ENCODE results near the gene SETBP1. TPM values are rescaled to one million over a fixed set of nuclear protein-coding genes. Genes with fewer than 3 reads are reported as not detected.

The SETBP1 gene
- total and polyA plus RNA-seq, 2 of the 4 experiments (the other 2 are of a cell fraction) = 0.19 to 0.36 TPM

DNA sequence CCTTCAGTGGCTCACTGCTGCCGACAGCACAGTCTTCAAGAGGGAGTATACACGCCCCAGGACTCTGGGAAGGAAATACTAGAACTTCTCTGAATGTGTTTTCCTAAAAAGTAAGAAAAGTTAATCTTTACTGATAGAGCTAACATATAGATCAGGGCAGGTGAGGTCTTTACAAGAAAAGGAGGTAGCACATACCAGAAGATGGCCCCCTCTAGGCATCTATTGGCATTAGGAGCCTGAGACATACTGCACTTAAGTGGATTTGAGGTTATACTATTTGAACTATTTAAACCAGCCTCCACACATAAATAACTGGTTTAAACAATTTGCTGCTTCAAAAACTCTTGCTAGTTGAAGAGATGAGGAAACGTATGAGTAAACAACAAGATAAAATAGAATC is 406.1 kb downstream of the SETBP1 start:
- Histone ChIP-seq H3K4ac (ENCODE audit: low read depth, low read length) (no peak overlapping the region), H3K23ac (ENCODE audit: low read depth, low read length) (no peak overlapping the region), H2AK5ac (ENCODE audit: low read depth, low read length) (no peak overlapping the region), H2BK15ac (ENCODE audit: low read depth, low read length) (no peak overlapping the region), H3K14ac (replicated peaks; ENCODE audit: low read depth, low read length) (no peak overlapping the region), H3K27me3 (ENCODE audit: control insufficient read depth, insufficient read depth, low read length) (peaks cover 22% of the 10 kb centered on the region), H3K9ac (ENCODE audit: low read depth, low read length) (no peak overlapping the region), H2AK9ac (replicated peaks; ENCODE audit: low read depth, low read length, poor library complexity) (no peak overlapping the region), H4K20me1 (ENCODE audit: insufficient read depth, low read length) (no peaks in the 10 kb centered on the region), H3K79me1 (ENCODE audit: low read depth in 1 of 2, low read length in 2 of 2) (no peaks in the 10 kb centered on the region), H3K56ac (ENCODE audit: extremely low read depth, insufficient read depth, low read length) (no peak overlapping the region), H4K5ac (ENCODE audit: low read depth, low read length) (no peak overlapping the region), H3K9me3 (ENCODE audit: control insufficient read depth, insufficient read depth, low read length) (no peaks in the 10 kb centered on the region), H2BK20ac (ENCODE audit: low read depth, low read length) (no peak overlapping the region), H4K8ac (ENCODE audit: low read depth in 2 of 2, low read length in 2 of 2) (no peak overlapping the region), H3K27ac (ENCODE audit: insufficient read depth, low read length) (no peak overlapping the region), H3K4me2 (ENCODE audit: low read depth, low read length) (no peak overlapping the region), H2AFZ (replicated peaks; ENCODE audit: low read length, poor library complexity) (no peak overlapping the region), H3K4me3 (ENCODE audit: insufficient read depth, low read depth, low read length) (no peak overlapping the region), H2BK5ac (ENCODE audit: low read depth, low read length, poor library complexity, severe bottlenecking) (no peak overlapping the region), H3K9me1 (ENCODE audit: insufficient read depth, low read length) (no peaks in the 10 kb centered on the region; the same call in 1 of the 2 replicates), H4K91ac (ENCODE audit: insufficient read depth, low read depth, low read length) (no peak overlapping the region), H2BK120ac (ENCODE audit: low read depth, low read length) (no peak overlapping the region), H3K4me1 (ENCODE audit: control insufficient read depth, insufficient read depth, low read length) (peaks cover 3% of the 10 kb centered on the region; the same call in 1 of the 2 replicates), H3K36me3 (ENCODE audit: control insufficient read depth, insufficient read depth, low read length) (no peaks in the 10 kb centered on the region), H3K18ac (ENCODE audit: low read depth, low read length) (no peak overlapping the region)
- DNase-seq = no peak
- dilution Hi-C loops (cut with HindIII; ENCODE audit: low sequenced_read_pairs, unreplicated experiment) = no loop called here
- no TSS peak for BruUV-seq (replicated peaks)
- intact Hi-C loops (cut with micrococcal nuclease) = no loop called here
- no CpG with 5 or more reads among the region's 3 CpGs for WGBS, 2 experiments (ENCODE audit: extremely low coverage in 2 of 2, insufficient read length in 1 of 2)
- no peak for ATAC-seq (ENCODE audit: low read depth)
- ChIA-PET CTCF (interaction anchor here (1.0 kb wide), 1 partner anchor 126 kb away, joined by 3 read pairs; no protein-coding TSS in a partner anchor), POLR2A (ENCODE audit: unreplicated experiment) (interaction anchor here (0.5 kb wide), 1 partner anchor 61 kb away, joined by 3 read pairs; no protein-coding TSS in a partner anchor)
- in situ Hi-C loops (cut with MboI; ENCODE audit: low sequenced_read_pairs) = no loop called here
- TF ChIP-seq MAFK (IDR thresholded peaks at IDR 0.05; ENCODE audit: low read depth, low read length) (no peak), POLR2A (IDR thresholded peaks at IDR 0.05; ENCODE audit: low read depth, low read length) (no peak), USF2 (IDR thresholded peaks at IDR 0.05; ENCODE audit: low read depth, low read length) (no peak), SMC3 (IDR thresholded peaks at IDR 0.05; ENCODE audit: low read depth, low read length) (no peak), FOS (IDR thresholded peaks at IDR 0.05; ENCODE audit: low read depth, low read length) (no peak), RCOR1 (IDR thresholded peaks at IDR 0.05; ENCODE audit: insufficient replicate concordance, low read length) (no peak), RAD21 (IDR thresholded peaks at IDR 0.05; ENCODE audit: low read length) (no peak), CEBPB (IDR thresholded peaks at IDR 0.05; ENCODE audit: low read depth, low read length) (no peak)
- TF ChIP-seq, protein P1, sequence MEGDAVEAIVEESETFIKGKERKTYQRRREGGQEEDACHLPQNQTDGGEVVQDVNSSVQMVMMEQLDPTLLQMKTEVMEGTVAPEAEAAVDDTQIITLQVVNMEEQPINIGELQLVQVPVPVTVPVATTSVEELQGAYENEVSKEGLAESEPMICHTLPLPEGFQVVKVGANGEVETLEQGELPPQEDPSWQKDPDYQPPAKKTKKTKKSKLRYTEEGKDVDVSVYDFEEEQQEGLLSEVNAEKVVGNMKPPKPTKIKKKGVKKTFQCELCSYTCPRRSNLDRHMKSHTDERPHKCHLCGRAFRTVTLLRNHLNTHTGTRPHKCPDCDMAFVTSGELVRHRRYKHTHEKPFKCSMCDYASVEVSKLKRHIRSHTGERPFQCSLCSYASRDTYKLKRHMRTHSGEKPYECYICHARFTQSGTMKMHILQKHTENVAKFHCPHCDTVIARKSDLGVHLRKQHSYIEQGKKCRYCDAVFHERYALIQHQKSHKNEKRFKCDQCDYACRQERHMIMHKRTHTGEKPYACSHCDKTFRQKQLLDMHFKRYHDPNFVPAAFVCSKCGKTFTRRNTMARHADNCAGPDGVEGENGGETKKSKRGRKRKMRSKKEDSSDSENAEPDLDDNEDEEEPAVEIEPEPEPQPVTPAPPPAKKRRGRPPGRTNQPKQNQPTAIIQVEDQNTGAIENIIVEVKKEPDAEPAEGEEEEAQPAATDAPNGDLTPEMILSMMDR (conservative IDR thresholded peaks at IDR 0.05; ENCODE audit: low read depth, low read length) = no peak
- TF ChIP-seq, protein P2, sequence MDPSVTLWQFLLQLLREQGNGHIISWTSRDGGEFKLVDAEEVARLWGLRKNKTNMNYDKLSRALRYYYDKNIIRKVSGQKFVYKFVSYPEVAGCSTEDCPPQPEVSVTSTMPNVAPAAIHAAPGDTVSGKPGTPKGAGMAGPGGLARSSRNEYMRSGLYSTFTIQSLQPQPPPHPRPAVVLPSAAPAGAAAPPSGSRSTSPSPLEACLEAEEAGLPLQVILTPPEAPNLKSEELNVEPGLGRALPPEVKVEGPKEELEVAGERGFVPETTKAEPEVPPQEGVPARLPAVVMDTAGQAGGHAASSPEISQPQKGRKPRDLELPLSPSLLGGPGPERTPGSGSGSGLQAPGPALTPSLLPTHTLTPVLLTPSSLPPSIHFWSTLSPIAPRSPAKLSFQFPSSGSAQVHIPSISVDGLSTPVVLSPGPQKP (IDR thresholded peaks at IDR 0.05; ENCODE audit: borderline replicate concordance, low read depth, low read length) = no peak

Data from IMR-90 (cell line).